Body of pancreas (tissue), 4 donors: ENCODE measurements around the gene SGMS1.

Source experiments
- CTCF ChIP-seq, 7 experiments: fragments of 450-650 bp in 4 of 7; fragments of 200-600 bp in 3 of 7; sonication (generic) in 3 of 7; IDR thresholded peaks; one replicate each; pipeline ENCODE4 v1.5.1; 2016 to 2019; ENCODE audit warnings: antibody characterized with exemption in 7 of 7
- POLR2A ChIP-seq, 3 donors: fragments of 450-650 bp; IDR thresholded peaks; one replicate each; pipeline ENCODE4 v1.6.1; 2016; ENCODE audit warnings: antibody characterized with exemption in 3 of 3, mild to moderate bottlenecking in 2 of 3

DNA sequence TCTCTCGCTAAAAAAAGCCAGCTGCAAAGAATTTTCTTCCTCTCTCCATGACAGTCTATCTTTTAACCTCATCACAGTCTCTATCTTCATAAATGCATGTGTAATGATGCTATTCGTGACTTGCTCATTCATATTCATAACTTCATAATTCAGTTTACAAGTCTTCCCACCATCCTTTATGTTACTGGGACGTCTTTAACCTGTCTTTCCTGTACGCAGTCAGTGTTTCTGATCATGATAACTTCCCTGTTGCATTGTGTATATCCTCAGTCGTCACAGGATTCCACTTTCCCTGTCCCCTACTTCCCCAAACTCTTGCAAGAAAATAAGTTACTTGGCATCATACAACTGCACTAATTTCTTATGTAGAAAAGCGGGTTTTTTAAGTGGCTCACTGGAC, 206.9 kb downstream of the SGMS1 start:
- no peak for TF ChIP-seq POLR2A (IDR thresholded peaks at IDR 0.05)
- no peak for TF ChIP-seq CTCF (IDR thresholded peaks at IDR 0.05)
